ENCODE data around the gene SSUH2. TPM values are rescaled to one million over a fixed set of nuclear protein-coding genes. Genes with fewer than 3 reads are reported as not detected.

SSUH2 gene
- polyA plus RNA-seq, 1 experiment: 0.26 TPM

DNA sequence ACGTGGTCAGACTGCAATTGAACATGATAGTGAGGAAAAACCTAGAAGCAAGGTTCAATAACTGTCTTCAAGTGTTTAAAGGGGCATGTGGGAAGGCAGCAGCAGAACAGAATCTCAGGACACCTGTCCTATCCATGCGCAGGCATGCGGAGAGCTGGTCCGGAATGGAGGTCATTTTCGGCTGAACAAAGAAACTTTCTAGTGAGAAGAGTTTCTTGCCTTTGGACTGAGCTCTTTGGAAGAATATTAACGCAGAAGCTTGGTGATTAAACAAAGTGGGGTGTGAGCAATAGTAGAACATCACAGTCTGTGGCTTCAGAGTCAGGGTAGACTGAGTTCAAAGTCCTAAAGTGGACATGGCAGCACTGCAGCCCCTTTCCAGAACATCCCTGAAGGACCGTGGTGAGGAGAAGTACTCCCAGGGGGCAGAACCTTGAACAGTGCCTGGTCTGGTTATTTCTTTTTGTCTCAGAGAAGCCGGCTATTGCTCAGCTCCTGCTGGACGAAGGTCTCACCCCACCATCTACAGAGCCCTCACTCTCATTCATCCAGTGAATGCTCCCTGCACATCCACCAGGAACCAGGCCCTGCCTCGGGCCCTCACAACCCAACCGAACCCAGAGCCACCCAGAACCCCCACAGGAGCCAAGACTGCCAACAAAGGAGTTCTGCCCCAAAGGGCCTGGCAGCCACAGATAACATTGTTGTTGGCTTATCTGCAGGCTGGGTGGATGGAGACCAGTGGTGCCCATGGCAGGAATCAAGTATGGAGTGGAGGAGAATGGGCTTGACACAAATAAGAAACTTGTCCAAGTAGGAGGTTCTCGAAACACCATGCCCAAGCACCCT is 2.8 kb upstream of the SSUH2 start:
- Histone ChIP-seq H3K36me3 (ENCODE audit: control insufficient read depth, insufficient read depth, low read length) (no peaks in the 10 kb centered on the region), H3K27me3 (ENCODE audit: control insufficient read depth, insufficient read depth, low read length) (peaks cover 4% of the 10 kb centered on the region; the same call in 1 of the 2 replicates), H3K4me3 (ENCODE audit: low read depth, low read length) (no peak overlapping the region)
- DNase-seq (ENCODE audit: low read depth): no peak
- ChIA-PET CTCF (interaction anchor here (1.2 to 1.7 kb wide), 4 partner anchors 10 to 230 kb away, joined by 4 to 5 read pairs (median 4); no protein-coding TSS in a partner anchor), POLR2A (no interaction called here)
- TF ChIP-seq, protein P1, sequence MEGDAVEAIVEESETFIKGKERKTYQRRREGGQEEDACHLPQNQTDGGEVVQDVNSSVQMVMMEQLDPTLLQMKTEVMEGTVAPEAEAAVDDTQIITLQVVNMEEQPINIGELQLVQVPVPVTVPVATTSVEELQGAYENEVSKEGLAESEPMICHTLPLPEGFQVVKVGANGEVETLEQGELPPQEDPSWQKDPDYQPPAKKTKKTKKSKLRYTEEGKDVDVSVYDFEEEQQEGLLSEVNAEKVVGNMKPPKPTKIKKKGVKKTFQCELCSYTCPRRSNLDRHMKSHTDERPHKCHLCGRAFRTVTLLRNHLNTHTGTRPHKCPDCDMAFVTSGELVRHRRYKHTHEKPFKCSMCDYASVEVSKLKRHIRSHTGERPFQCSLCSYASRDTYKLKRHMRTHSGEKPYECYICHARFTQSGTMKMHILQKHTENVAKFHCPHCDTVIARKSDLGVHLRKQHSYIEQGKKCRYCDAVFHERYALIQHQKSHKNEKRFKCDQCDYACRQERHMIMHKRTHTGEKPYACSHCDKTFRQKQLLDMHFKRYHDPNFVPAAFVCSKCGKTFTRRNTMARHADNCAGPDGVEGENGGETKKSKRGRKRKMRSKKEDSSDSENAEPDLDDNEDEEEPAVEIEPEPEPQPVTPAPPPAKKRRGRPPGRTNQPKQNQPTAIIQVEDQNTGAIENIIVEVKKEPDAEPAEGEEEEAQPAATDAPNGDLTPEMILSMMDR (IDR thresholded peaks at IDR 0.05; ENCODE audit: insufficient read depth, low read depth, low read length): no peak

DNA sequence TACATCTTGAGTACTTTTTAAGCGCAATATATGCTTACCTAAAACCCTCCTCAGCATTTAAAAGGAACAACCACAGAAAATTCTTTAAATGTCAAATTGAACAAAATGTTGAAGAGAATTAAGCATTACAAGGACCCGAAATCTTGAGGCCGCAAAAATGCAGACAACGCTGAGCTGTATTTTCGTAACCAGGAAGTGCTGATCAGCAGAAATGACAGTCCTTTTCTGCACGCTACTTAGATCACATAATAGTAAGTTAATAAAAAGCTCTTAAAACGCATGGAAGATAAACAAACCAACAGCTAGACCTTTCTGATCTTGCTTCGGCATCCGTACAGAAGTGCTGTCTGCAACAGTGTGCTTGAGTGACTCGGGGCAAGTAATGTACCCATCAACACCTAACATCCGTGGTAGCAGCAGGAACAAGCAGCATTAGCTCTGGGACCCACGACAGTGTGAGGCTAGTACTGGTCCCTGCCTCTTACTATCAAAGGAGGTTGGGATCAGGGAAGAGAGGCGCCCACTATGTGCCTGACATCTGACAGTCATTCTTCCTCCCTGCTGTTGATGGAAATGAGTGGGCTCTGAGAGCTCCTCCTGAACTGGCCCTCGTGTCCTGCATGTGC is 1.8 kb upstream of the SSUH2 start:
- peaks cover 4% of the 10 kb centered on the region; the same call in 1 of the 2 replicates for H3K27me3 ChIP-seq (ENCODE audit: control insufficient read depth, insufficient read depth, low read length)
- no peak for DNase-seq (ENCODE audit: low read depth)
- no peaks in the 10 kb centered on the region for H3K36me3 ChIP-seq (ENCODE audit: control insufficient read depth, insufficient read depth, low read length)
- no peak overlapping the region for H3K4me3 ChIP-seq (ENCODE audit: low read depth, low read length)
- POLR2A ChIA-PET: no interaction called here
- TF ChIP-seq, protein P1 (IDR thresholded peaks at IDR 0.05; ENCODE audit: insufficient read depth, low read depth, low read length): no peak
- CTCF ChIA-PET: interaction anchor here (1.2 to 1.4 kb wide), 2 partner anchors 11 to 230 kb away, joined by 4 to 5 read pairs; no protein-coding TSS in a partner anchor

DNA sequence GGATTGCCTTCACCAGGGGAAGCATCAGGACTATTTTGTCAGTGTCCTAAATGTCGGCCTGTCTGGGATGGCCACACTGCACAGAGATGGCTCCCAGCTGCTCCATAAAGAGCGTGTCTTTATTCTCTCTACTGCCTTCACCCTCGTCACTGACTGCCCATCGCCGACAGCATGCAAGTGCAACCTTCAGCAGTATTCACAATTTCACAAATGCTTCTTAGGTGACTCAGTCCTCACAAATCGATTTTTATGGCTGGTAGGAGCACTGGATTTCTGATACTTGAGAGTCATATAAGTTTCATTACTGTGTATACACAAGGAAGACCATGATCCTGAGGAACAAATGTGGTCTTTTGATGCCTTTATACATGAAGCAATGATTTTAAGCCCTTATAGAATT is 1.1 kb upstream of the SSUH2 start:
- TF ChIP-seq, protein P1 (IDR thresholded peaks at IDR 0.05; ENCODE audit: insufficient read depth, low read depth, low read length): no peak
- Histone ChIP-seq H3K4me3 (ENCODE audit: low read depth, low read length) (no peak overlapping the region), H3K36me3 (ENCODE audit: control insufficient read depth, insufficient read depth, low read length) (no peaks in the 10 kb centered on the region), H3K27me3 (ENCODE audit: control insufficient read depth, insufficient read depth, low read length) (peaks cover 4% of the 10 kb centered on the region; the same call in 1 of the 2 replicates)
- ChIA-PET POLR2A (no interaction called here), CTCF (interaction anchor here (1.2 to 1.4 kb wide), 2 partner anchors 11 to 229 kb away, joined by 4 to 5 read pairs; no protein-coding TSS in a partner anchor)
- DNase-seq (ENCODE audit: low read depth): no peak

DNA sequence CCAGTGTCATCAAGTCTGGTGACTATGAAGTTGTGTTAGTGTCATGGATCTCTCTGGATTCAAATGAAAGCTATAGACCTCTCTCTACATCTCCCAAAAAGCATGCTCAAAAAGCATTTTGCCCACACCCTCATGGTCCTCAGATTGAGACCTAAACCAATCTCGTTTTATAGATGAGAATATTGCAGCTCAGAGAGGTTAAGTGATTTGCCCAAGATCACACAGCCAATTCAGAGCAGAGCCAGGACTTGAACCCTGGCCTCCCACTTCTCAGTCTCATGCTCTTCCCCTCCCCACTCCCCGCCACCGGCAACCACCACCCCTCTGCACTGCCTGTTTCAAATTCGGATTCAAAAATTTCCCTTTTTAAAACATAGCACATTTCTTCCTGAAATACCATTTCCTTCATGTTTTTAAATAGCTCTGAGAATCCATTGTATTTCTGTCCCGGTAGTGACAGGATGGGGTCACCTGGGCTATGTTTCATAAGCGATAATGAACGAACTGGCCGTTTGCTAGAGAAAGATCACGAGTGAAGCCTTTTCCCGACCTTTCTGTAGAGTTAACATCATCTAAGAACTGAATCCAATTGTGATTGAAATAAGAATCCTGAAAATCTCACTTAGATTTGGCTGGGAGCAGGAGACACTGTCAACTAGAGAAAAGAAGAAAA is 769 bp downstream of the SSUH2 start:
- no peak for DNase-seq (ENCODE audit: low read depth)
- no peak overlapping the region for H3K4me3 ChIP-seq (ENCODE audit: low read depth, low read length)
- TF ChIP-seq, protein P1 (IDR thresholded peaks at IDR 0.05; ENCODE audit: insufficient read depth, low read depth, low read length): no peak
- ChIA-PET CTCF (interaction anchor here (0.7 kb wide), 1 partner anchor 19 kb away, joined by 3 read pairs; no protein-coding TSS in a partner anchor), POLR2A (interaction anchor here (0.6 kb wide), 1 partner anchor 254 kb away, joined by 3 read pairs; no protein-coding TSS in a partner anchor)
- H3K36me3 ChIP-seq (ENCODE audit: control insufficient read depth, insufficient read depth, low read length): no peaks in the 10 kb centered on the region
- H3K27me3 ChIP-seq (ENCODE audit: control insufficient read depth, insufficient read depth, low read length): peaks cover 4% of the 10 kb centered on the region

Measured in BJ (cell line).